Esophagus (tissue), 2 donors: Measurements from ENCODE around the gene GUCY2C. TPM values are rescaled to one million over a fixed set of nuclear protein-coding genes. Genes with fewer than 3 reads are reported as not detected.

Experiments used
- H3K27ac ChIP-seq, 2 donors: one replicate each; pipeline ENCODE4 v1.5.1; 2013; ENCODE audit warnings: low read depth in 2 of 2, mild to moderate bottlenecking in 2 of 2, inconsistent platforms in 1 of 2, low read length in 1 of 2, moderate library complexity in 1 of 2
- H3K27me3 ChIP-seq, 2 donors: one replicate each; pipeline ENCODE4 v1.6.1; 2013; ENCODE audit warnings: low read length in 2 of 2, control low read depth in 1 of 2, mild to moderate bottlenecking in 1 of 2; ENCODE audit not compliant: insufficient read depth in 2 of 2, control insufficient read depth in 1 of 2
- H3K36me3 ChIP-seq, 2 donors: one replicate each; pipeline ENCODE4 v1.6.1; 2013; ENCODE audit warnings: low read length in 1 of 2; ENCODE audit not compliant: control insufficient read depth in 2 of 2, insufficient read depth in 2 of 2
- H3K4me1 ChIP-seq, 2 donors: one replicate each; pipeline ENCODE4 v1.6.1; 2013; ENCODE audit warnings: low read length in 1 of 2; ENCODE audit not compliant: control insufficient read depth in 2 of 2, insufficient read depth in 2 of 2
- H3K4me3 ChIP-seq, 2 donors: one replicate each; pipeline ENCODE4 v1.5.1; 2013; ENCODE audit warnings: low read length in 2 of 2, mild to moderate bottlenecking in 2 of 2, low read depth in 1 of 2, moderate library complexity in 1 of 2
- H3K9me3 ChIP-seq, 2 donors: one replicate each; pipeline ENCODE4 v1.6.1; 2013; ENCODE audit warnings: mild to moderate bottlenecking in 2 of 2, low read depth in 1 of 2, low read length in 1 of 2, moderate library complexity in 1 of 2; ENCODE audit not compliant: control insufficient read depth in 2 of 2, insufficient read depth in 1 of 2
- WGBS, 2 donors: extraction: QIAGEN DNeasy Blood & Tissue Kit; methylation state at CpG; one replicate each; pipeline ENCODE4 v1.1.7; 2013; 5-methylcytosine and 5-hydroxymethylcytosine counted together
- polyA plus RNA-seq, 2 donors: library from polyadenylated mRNA; stranded (reverse); fragments of 200-250 nt; gene quantifications; one replicate each; pipeline ENCODE4 v1.2.3, GENCODE V29; 2013
- donor health status: healthy with polysubstance abuse.
- donor health status: Bipolar disorder and iron deficiency.

GUCY2C gene
- polyA plus RNA-seq, 2 donors = 0.05 to 0.39 TPM

- H3K27me3 ChIP-seq = no peaks in the 10 kb centered on the region
- no peaks in the 10 kb centered on the region for H3K36me3 ChIP-seq
- no peak overlapping the region for H3K4me3 ChIP-seq
- 94 to 100% methylated on average over 1 of the region's 1 CpG for WGBS, 2 donors
- H3K9me3 ChIP-seq = no peaks in the 10 kb centered on the region
- no peaks in the 10 kb centered on the region for H3K4me1 ChIP-seq
- no peak overlapping the region for H3K27ac ChIP-seq
Measured at GRCh38 chr12:14570231-14570630, 126.2 kb downstream of the GUCY2C start.

DNA sequence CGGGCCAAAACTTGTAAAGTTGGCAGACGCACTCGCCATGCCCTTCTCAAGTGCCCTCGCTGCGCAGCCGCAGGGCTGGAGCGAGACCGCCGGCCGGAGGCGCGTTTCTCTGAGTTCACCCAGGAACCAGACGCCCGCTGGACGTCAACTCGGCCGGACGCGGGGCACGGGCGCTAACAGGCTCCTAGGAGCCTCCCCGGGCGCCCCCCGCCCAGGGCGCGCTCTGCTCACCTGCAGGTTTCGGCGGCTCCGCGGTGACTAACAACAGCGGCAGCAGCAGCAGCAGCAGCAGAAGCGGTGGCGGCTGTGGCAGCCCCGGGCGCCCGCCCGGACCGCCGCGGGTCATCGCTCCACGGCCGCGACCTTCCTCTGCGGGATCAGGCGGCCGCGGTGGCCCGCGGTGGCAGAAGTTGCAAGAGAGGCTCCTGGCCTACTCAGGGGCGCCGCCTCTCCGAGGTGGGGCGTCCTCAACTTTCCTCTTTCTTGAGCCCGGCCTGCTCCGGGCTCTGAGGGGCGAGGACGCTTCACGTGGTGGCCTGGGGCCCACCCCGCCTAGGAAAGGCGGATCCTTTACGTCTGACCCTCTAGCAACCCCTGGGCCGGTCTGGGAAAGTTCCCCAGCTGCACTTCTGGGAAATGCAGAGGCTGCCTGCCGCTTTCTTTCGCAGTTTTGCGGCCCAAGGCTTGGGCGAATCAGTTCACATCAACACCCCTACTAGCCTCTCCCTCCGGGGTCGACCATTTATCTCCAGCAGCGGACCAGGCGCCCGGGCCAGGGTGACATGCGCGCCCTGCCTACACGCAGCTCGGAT lies 128.8 kb downstream of the GUCY2C start, which contains the start of gene PLBD1:
PLBD1 (minus strand) TSS at position 533 of the 812 bp plus-strand sequence; CDS start at position 346, 187 bp downstream.
- peak within 1 kb of the TSS; percentile 84 to 89 for H3K27ac ChIP-seq
- no peaks in the 10 kb centered on the region for H3K27me3 ChIP-seq
- H3K9me3 ChIP-seq = no peaks in the 10 kb centered on the region
- no peaks in the 10 kb centered on the region for H3K36me3 ChIP-seq
- H3K4me1 ChIP-seq = peaks cover 0 to 2% of the 10 kb centered on the region in 2 donors
- 5 to 6% methylated on average over 71 to 76 of the region's 76 CpGs for WGBS, 2 donors
- H3K4me3 ChIP-seq = peak within 1 kb of the TSS; percentile 64 to 83

GRCh38 chr12:14564336-14564959 lies 132.0 kb downstream of the GUCY2C start:
- WGBS, 2 donors = 67 to 70% methylated on average over 2 of the region's 2 CpGs
- Histone ChIP-seq H3K27ac (peak overlapping the region; percentile 44 to 75), H3K4me1 (peaks cover 0 to 2% of the 10 kb centered on the region in 2 donors), H3K9me3 (no peaks in the 10 kb centered on the region), H3K4me3 (no peak overlapping the region), H3K27me3 (no peaks in the 10 kb centered on the region), H3K36me3 (no peaks in the 10 kb centered on the region)

GRCh38 chr12:14563046-14563445 lies 133.4 kb downstream of the GUCY2C start:
- peaks cover 0 to 2% of the 10 kb centered on the region in 2 donors for H3K4me1 ChIP-seq
- H3K9me3 ChIP-seq = no peaks in the 10 kb centered on the region
- H3K4me3 ChIP-seq = no peak overlapping the region
- H3K36me3 ChIP-seq = no peaks in the 10 kb centered on the region
- H3K27ac ChIP-seq = no peak overlapping the region
- 71 to 83% methylated on average over 4 of the region's 4 CpGs for WGBS, 2 donors
- no peaks in the 10 kb centered on the region for H3K27me3 ChIP-seq

Other genes with a start within 250 kb of the GUCY2C start
- 10 to 100 TPM; 38.7 to 43.5 TPM for gene PLBD1, start 128.7 kb downstream of the GUCY2C start, polyA plus RNA-seq
- gene WBP11, start 106.9 kb upstream of the GUCY2C start, polyA plus RNA-seq = 10 to 100 TPM; 10.7 to 15.2 TPM
- gene C12orf60, start 107.1 kb upstream of the GUCY2C start, polyA plus RNA-seq = under 1 TPM; 0.33 to 0.65 TPM
- gene SMCO3, start 117.6 kb upstream of the GUCY2C start, polyA plus RNA-seq = under 1 TPM; 0.01 to 0.04 TPM
- gene ART4, start 146.9 kb upstream of the GUCY2C start, polyA plus RNA-seq = under 1 TPM; 0.05 to 0.14 TPM
- 10 to 100 TPM; 32.7 to 51.2 TPM for gene MGP, start 189.3 kb upstream of the GUCY2C start, polyA plus RNA-seq
- under 1 TPM; 0.16 to 0.51 TPM for gene ERP27, start 241.9 kb upstream of the GUCY2C start, polyA plus RNA-seq